ENCODE results near the gene PDF. TPM values are rescaled to one million over a fixed set of nuclear protein-coding genes. Genes with fewer than 3 reads are reported as not detected.

Gene PDF
- total and polyA plus RNA-seq, 4 donors: 16.8 to 31.3 (median 23.1) TPM

DNA sequence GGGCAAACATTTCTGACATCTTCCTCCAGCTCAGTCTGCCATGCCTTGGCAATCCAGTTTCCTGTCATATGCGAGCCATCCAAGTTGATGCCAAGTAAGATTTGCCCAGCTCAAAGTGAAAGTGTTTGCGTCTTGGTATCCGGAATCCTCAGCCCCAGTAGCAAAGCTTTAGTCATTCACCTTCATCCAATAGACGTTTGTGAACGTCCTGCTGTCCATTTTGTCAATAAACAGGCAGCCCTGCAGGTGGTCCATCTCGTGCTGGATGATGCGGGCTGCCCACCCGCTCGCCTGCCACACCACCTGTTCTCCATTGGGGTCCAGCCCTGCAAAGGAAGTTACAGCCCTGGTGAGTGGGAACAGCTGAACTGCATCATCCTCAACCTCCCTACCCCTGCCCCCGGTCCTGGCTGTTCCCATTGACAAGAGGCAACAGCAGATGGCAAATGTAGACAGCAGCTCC, 1.5 kb downstream of the PDF start:
- Histone ChIP-seq H3K4me3 (ENCODE audit: low read depth in 1 of 3, low read length in 3 of 3) (peak overlapping the region; percentile 3 to 88 (median 83)), H3K9ac (ENCODE audit: low read depth in 1 of 2, low read length in 2 of 2) (no peak overlapping the region), H3K4me1 (ENCODE audit: control insufficient read depth in 4 of 4, insufficient read depth in 4 of 4, low read length in 3 of 4) (peaks cover 22 to 63% (median 51%) of the 10 kb centered on the region in 4 donors), H3K27ac (ENCODE audit: low read depth in 1 of 2, low read length in 2 of 2) (peak overlapping the region; percentile 85 to 87), H3K9me3 (ENCODE audit: control insufficient read depth in 4 of 4, low read length in 3 of 4) (no peaks in the 10 kb centered on the region), H3K36me3 (ENCODE audit: control insufficient read depth in 4 of 4, insufficient read depth in 3 of 4, low read depth in 1 of 4, low read length in 3 of 4) (peaks cover 2 to 21% (median 7%) of the 10 kb centered on the region in 4 donors), H3K27me3 (ENCODE audit: control insufficient read depth in 4 of 4, insufficient read depth in 4 of 4, low read length in 3 of 4) (no peaks in the 10 kb centered on the region)
- whole genome bisulfite sequencing: 52% methylated on average over 10 of the region's 10 CpGs
- no peak for DNase-seq (ENCODE audit: low spot score)
- no peak for TF ChIP-seq RXRA (IDR thresholded peaks at IDR 0.05)

DNA sequence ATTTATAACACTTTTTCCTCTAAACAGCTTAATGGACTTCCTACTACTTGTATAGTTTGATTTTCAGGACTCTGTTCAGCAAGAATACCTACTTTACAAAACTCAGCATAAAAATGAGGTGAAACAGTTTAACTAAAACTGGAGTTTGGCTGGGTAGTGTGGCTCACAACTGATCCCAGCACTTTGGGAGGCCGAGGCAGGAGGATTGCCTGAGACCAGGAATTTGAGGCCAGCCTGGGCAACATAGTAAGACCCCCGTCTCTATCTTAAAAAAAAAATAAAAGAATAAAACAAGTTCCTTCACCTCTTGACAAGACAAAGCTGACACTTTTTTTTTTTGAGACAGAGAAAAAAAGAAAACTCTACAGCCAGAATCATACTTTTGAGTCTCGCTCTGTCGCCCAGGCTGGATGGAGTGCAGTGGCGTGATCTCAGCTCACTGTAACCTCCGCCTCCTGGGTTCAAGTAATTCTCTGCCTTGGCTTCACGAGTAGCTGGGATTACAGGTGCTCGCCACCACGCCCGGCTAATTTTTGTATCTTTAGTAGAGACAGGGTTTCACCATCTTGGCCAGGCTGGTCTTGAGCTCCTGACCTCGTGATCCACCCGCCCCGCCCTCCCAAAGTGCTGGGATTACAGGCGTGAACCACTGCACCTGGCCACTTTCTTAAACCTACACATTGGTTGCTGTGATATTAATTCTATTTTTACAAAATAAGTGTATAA, 2.6 kb downstream of the PDF start:
- Histone ChIP-seq H3K9me3 (ENCODE audit: control insufficient read depth in 4 of 4, low read length in 3 of 4) (no peaks in the 10 kb centered on the region), H3K9ac (ENCODE audit: low read depth in 1 of 2, low read length in 2 of 2) (peak overlapping the region in 1 of 2 donors; percentile 24), H3K36me3 (ENCODE audit: control insufficient read depth in 4 of 4, insufficient read depth in 3 of 4, low read depth in 1 of 4, low read length in 3 of 4) (peaks cover 0 to 19% (median 5%) of the 10 kb centered on the region in 4 donors), H3K4me3 (ENCODE audit: low read depth in 1 of 3, low read length in 3 of 3) (no peak overlapping the region), H3K27me3 (ENCODE audit: control insufficient read depth in 4 of 4, insufficient read depth in 4 of 4, low read length in 3 of 4) (no peaks in the 10 kb centered on the region), H3K27ac (ENCODE audit: low read depth in 1 of 2, low read length in 2 of 2) (peak overlapping the region; percentile 52 to 87), H3K4me1 (ENCODE audit: control insufficient read depth in 4 of 4, insufficient read depth in 4 of 4, low read length in 3 of 4) (peaks cover 22 to 74% (median 60%) of the 10 kb centered on the region in 4 donors)
- no peak for DNase-seq (ENCODE audit: low spot score)
- WGBS: 91% methylated on average over 14 of the region's 14 CpGs
- TF ChIP-seq, protein P1, sequence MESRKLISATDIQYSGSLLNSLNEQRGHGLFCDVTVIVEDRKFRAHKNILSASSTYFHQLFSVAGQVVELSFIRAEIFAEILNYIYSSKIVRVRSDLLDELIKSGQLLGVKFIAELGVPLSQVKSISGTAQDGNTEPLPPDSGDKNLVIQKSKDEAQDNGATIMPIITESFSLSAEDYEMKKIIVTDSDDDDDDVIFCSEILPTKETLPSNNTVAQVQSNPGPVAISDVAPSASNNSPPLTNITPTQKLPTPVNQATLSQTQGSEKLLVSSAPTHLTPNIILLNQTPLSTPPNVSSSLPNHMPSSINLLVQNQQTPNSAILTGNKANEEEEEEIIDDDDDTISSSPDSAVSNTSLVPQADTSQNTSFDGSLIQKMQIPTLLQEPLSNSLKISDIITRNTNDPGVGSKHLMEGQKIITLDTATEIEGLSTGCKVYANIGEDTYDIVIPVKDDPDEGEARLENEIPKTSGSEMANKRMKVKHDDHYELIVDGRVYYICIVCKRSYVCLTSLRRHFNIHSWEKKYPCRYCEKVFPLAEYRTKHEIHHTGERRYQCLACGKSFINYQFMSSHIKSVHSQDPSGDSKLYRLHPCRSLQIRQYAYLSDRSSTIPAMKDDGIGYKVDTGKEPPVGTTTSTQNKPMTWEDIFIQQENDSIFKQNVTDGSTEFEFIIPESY (IDR thresholded peaks at IDR 0.05): no peak
- TF ChIP-seq JUND (IDR thresholded peaks at IDR 0.05) (no peak), GABPA (IDR thresholded peaks at IDR 0.05 in 1 of 2, conservative IDR thresholded peaks at IDR 0.05 in 1 of 2) (no peak), TAF1 (conservative IDR thresholded peaks at IDR 0.05) (no peak), NR2F2 (IDR thresholded peaks at IDR 0.05) (no peak), SP1 (IDR thresholded peaks at IDR 0.05) (no peak)
- TF ChIP-seq, protein P2, sequence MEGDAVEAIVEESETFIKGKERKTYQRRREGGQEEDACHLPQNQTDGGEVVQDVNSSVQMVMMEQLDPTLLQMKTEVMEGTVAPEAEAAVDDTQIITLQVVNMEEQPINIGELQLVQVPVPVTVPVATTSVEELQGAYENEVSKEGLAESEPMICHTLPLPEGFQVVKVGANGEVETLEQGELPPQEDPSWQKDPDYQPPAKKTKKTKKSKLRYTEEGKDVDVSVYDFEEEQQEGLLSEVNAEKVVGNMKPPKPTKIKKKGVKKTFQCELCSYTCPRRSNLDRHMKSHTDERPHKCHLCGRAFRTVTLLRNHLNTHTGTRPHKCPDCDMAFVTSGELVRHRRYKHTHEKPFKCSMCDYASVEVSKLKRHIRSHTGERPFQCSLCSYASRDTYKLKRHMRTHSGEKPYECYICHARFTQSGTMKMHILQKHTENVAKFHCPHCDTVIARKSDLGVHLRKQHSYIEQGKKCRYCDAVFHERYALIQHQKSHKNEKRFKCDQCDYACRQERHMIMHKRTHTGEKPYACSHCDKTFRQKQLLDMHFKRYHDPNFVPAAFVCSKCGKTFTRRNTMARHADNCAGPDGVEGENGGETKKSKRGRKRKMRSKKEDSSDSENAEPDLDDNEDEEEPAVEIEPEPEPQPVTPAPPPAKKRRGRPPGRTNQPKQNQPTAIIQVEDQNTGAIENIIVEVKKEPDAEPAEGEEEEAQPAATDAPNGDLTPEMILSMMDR (IDR thresholded peaks at IDR 0.05; ENCODE audit: low read depth, low read length, missing input control): no peak

DNA sequence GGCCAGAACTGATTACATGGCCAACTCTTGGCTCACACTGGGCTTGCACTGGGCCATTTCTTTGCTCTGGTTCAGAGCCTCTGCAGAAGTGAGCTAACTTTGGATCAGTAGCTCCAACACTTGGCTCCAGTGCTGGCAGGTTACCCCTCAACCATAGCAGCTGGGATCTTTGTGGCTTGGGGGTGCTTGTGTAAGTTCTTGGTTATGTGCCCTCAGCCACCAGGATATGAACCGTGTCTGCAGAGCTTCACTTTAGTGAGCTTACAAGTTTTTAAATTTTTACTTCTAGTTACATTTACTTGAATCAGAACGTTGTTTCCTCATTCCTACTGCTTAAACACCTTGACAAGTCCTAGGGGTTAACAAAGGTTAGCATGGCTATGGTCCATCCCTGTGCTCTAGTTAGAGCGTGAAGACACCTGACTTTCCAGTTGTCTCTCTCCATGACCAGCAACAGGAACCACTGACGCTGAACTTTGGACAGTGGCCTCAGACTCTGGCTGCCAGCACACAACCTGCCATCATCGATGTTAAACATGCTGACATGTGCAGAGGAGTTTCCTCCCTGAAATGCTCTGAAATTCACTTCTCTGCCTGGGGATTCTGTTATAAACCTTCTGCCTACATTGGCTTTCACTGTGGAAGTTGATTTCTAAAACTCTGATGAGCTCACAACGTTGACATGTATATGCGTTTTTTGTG, 4.1 kb downstream of the PDF start:
- Histone ChIP-seq H3K36me3 (ENCODE audit: control insufficient read depth in 4 of 4, insufficient read depth in 3 of 4, low read depth in 1 of 4, low read length in 3 of 4) (peaks cover 2 to 27% (median 15%) of the 10 kb centered on the region in 4 donors), H3K9ac (ENCODE audit: low read depth in 1 of 2, low read length in 2 of 2) (peak overlapping the region in 1 of 2 donors; percentile 78), H3K27ac (ENCODE audit: low read depth in 1 of 2, low read length in 2 of 2) (peak overlapping the region; percentile 52 to 87), H3K4me1 (ENCODE audit: control insufficient read depth in 4 of 4, insufficient read depth in 4 of 4, low read length in 3 of 4) (peaks cover 22 to 76% (median 60%) of the 10 kb centered on the region in 4 donors), H3K9me3 (ENCODE audit: control insufficient read depth in 4 of 4, low read length in 3 of 4) (no peaks in the 10 kb centered on the region), H3K4me3 (ENCODE audit: low read depth in 1 of 3, low read length in 3 of 3) (peak overlapping the region in 1 of 3 donors; percentile 13), H3K27me3 (ENCODE audit: control insufficient read depth in 4 of 4, insufficient read depth in 4 of 4, low read length in 3 of 4) (no peaks in the 10 kb centered on the region)
- WGBS: 22% methylated on average over 7 of the region's 7 CpGs
- no peak for DNase-seq (ENCODE audit: low spot score)
- TF ChIP-seq HNF4G (IDR thresholded peaks at IDR 0.05) (peak; percentile 98), FOXA2 (IDR thresholded peaks at IDR 0.05) (peak; percentile 42), RAD21 (IDR thresholded peaks at IDR 0.05) (peak; percentile 45 to 48), TAF1 (conservative IDR thresholded peaks at IDR 0.05) (no peak), EGR1 (IDR thresholded peaks at IDR 0.05; ENCODE audit: low read depth in 2 of 2) (peak in 1 of 2 donors; percentile 25), JUND (IDR thresholded peaks at IDR 0.05) (peak; percentile 68 to 72), GABPA (IDR thresholded peaks at IDR 0.05 in 1 of 2, conservative IDR thresholded peaks at IDR 0.05 in 1 of 2) (peak; percentile 13 to 71), NR2F2 (IDR thresholded peaks at IDR 0.05) (peak; percentile 26), HNF4A (conservative IDR thresholded peaks at IDR 0.05) (peak; percentile 99)
- TF ChIP-seq, protein P1 (IDR thresholded peaks at IDR 0.05): peak; percentile 74
- TF ChIP-seq, protein P3, sequence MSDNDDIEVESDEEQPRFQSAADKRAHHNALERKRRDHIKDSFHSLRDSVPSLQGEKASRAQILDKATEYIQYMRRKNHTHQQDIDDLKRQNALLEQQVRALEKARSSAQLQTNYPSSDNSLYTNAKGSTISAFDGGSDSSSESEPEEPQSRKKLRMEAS (IDR thresholded peaks at IDR 0.05): peak; percentile 93
- TF ChIP-seq, protein P4, sequence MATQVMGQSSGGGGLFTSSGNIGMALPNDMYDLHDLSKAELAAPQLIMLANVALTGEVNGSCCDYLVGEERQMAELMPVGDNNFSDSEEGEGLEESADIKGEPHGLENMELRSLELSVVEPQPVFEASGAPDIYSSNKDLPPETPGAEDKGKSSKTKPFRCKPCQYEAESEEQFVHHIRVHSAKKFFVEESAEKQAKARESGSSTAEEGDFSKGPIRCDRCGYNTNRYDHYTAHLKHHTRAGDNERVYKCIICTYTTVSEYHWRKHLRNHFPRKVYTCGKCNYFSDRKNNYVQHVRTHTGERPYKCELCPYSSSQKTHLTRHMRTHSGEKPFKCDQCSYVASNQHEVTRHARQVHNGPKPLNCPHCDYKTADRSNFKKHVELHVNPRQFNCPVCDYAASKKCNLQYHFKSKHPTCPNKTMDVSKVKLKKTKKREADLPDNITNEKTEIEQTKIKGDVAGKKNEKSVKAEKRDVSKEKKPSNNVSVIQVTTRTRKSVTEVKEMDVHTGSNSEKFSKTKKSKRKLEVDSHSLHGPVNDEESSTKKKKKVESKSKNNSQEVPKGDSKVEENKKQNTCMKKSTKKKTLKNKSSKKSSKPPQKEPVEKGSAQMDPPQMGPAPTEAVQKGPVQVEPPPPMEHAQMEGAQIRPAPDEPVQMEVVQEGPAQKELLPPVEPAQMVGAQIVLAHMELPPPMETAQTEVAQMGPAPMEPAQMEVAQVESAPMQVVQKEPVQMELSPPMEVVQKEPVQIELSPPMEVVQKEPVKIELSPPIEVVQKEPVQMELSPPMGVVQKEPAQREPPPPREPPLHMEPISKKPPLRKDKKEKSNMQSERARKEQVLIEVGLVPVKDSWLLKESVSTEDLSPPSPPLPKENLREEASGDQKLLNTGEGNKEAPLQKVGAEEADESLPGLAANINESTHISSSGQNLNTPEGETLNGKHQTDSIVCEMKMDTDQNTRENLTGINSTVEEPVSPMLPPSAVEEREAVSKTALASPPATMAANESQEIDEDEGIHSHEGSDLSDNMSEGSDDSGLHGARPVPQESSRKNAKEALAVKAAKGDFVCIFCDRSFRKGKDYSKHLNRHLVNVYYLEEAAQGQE (IDR thresholded peaks at IDR 0.05): peak; percentile 86

Measured in liver (tissue), 9 donors.